ENCODE data around the gene BRSK1.

DNA sequence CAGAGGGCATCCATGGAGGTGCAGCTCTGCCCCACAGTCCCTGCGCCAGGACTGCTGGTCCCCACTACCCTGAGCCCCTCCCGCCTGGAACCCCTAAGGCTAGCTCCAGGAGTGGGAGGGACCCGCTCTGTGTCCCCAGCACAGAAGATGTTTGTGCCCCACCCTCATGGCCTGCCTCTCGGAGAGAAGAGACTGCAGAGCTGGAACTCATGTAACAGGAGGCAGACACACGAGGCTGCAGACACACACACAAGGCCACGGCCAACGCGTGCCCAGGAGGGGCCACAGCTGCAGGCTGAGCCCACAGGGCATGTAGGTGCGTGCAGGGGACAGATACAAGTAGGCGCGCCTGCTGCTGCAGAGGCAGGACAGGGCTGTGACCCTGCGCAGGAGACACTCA is 44.8 kb upstream of the BRSK1 start:
- TF ChIP-seq, protein P1, sequence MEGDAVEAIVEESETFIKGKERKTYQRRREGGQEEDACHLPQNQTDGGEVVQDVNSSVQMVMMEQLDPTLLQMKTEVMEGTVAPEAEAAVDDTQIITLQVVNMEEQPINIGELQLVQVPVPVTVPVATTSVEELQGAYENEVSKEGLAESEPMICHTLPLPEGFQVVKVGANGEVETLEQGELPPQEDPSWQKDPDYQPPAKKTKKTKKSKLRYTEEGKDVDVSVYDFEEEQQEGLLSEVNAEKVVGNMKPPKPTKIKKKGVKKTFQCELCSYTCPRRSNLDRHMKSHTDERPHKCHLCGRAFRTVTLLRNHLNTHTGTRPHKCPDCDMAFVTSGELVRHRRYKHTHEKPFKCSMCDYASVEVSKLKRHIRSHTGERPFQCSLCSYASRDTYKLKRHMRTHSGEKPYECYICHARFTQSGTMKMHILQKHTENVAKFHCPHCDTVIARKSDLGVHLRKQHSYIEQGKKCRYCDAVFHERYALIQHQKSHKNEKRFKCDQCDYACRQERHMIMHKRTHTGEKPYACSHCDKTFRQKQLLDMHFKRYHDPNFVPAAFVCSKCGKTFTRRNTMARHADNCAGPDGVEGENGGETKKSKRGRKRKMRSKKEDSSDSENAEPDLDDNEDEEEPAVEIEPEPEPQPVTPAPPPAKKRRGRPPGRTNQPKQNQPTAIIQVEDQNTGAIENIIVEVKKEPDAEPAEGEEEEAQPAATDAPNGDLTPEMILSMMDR (IDR thresholded peaks at IDR 0.05; ENCODE audit: borderline replicate concordance, extremely low read depth, low read length, poor library complexity, severe bottlenecking), result no peak
- TF ChIP-seq EZH2 (IDR thresholded peaks at IDR 0.05; ENCODE audit: borderline replicate concordance, low read depth, low read length, severe bottlenecking), result no peak
